Stomach (tissue), 4 donors: Measurements from ENCODE around the gene DCD.

Experiments
- CTCF ChIP-seq, 7 experiments: fragments of 450-650 bp in 4 of 7; fragments of 200-600 bp in 3 of 7; sonication (generic) in 3 of 7; IDR thresholded peaks; one replicate each; pipeline ENCODE4 v1.5.1; 2016 to 2019; ENCODE audit warnings: antibody characterized with exemption in 7 of 7, control low read depth in 2 of 7, mild to moderate bottlenecking in 1 of 7
- EP300 ChIP-seq: sonication (generic); formaldehyde crosslinking; IDR thresholded peaks from one replicate; pipeline ENCODE4 v1.6.1; 2017; ENCODE audit warnings: antibody characterized with exemption
- POLR2A ChIP-seq, 4 donors: fragments of 450-650 bp; IDR thresholded peaks; one replicate each; pipeline ENCODE4 v1.6.1; 2016; ENCODE audit warnings: antibody characterized with exemption in 4 of 4, control low read depth in 2 of 4, mild to moderate bottlenecking in 1 of 4, moderate library complexity in 1 of 4
- POLR2AphosphoS5 ChIP-seq, 3 donors: sonication (generic); formaldehyde crosslinking; IDR thresholded peaks; one replicate each; pipeline ENCODE4 v1.6.1; 2016; ENCODE audit warnings: antibody characterized with exemption in 3 of 3

- TF ChIP-seq POLR2A (IDR thresholded peaks at IDR 0.05): no peak
- TF ChIP-seq POLR2AphosphoS5 (IDR thresholded peaks at IDR 0.05): no peak
- no peak for TF ChIP-seq CTCF (IDR thresholded peaks at IDR 0.05)
- TF ChIP-seq EP300: no peak
These were observed at the start of gene DCD for GRCh38 chr12:54648265-54648664.
